ENCODE measurements around the gene ANKS1B.

Gene ANKS1B

GRCh38 chr12:99108924-99109323 lies 875.8 kb downstream of the ANKS1B start:
- no peak for DNase-seq

- no peak for DNase-seq
Observed at GRCh38 chr12:99099786-99100185, 885.0 kb downstream of the ANKS1B start.

- DNase-seq = no peak
Observed at GRCh38 chr12:99097171-99097570, 887.6 kb downstream of the ANKS1B start.

GRCh38 chr12:99093166-99093565 lies 891.6 kb downstream of the ANKS1B start:
- no peak for DNase-seq

- no peak for DNase-seq
Observed at GRCh38 chr12:99092100-99092851, 892.5 kb downstream of the ANKS1B start.

GRCh38 chr12:99087278-99087677 lies 897.5 kb downstream of the ANKS1B start:
- no peak for DNase-seq

GRCh38 chr12:99079811-99080210 lies 904.9 kb downstream of the ANKS1B start:
- no peak for DNase-seq

GRCh38 chr12:99068993-99069747 lies 915.6 kb downstream of the ANKS1B start:
- DNase-seq = peak; percentile 62

DNA sequence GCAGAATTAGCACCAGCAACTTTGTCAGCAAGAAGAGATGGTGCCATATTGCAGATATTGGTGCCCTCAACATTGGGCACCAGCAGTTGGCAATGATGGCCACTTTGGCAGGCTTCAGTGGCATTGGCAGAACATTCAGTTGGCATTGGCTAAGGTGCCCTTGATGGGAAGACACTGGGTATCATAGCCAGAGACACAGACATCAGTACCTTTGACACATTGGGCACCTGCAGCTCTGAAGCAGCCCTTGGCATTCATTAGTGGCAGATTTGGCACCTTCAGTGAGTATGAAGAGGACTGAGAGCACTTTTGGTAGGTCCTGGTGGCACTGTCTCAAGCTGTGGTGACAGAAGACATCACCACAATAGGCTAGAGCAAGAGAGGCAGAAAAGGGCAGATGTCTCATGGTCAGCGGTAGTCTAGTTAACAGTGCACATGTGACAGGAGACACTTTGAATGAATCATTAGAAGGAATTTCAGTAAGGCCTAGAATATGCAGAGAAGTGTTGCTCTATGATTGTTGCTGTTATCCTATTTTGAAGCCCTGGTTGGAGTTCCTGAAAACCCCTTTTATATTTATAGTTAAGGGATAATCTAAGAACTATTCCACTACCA lies 917.5 kb downstream of the ANKS1B start:
- DNase-seq = no peak

GRCh38 chr12:99066726-99067125 lies 918.0 kb downstream of the ANKS1B start:
- no peak for DNase-seq

- DNase-seq = no peak
Observed at GRCh38 chr12:99063182-99063581, 921.6 kb downstream of the ANKS1B start.

GRCh38 chr12:99059824-99060511 lies 924.8 kb downstream of the ANKS1B start:
- peak; percentile 97 for DNase-seq

DNA sequence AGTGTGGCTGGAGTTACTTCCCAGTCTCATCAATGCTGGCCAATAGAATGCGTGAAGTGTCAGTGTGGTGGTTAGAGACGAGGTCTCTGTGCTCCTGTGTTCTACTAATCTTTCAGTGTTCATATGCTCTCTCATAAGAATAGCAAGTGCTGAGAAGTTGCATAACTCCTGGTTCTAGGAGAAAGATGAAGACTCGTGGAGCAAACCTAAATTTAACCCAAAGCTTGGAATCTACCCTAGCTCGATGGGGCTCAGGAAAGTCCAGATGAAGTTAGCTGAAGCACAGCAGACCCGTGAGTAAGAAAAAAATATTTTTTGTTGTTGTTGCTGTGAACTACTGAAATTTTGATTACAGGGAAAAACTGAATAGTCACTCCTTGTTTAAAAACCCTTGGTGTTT lies 927.1 kb downstream of the ANKS1B start:
- no peak for DNase-seq

DNA sequence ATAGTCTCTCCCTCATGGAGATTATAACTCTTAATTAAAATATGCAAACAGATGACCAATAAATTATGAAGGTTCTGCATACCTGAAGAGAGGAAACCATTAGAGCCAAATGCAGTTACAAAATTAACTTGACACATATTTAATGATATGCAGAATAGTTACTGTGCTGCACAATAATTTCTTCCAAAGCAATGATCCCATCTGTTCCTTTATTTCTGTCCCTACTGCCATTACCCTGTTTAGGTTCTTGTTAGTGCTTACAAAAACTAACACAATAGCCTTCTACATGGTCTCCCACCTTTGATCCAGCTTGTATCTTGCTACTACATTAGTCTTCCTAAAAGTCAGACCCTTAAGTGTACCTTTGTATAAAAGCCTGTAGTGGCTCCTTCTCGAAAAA lies 928.5 kb downstream of the ANKS1B start:
- no peak for DNase-seq

GRCh38 chr12:99055299-99055698 lies 929.4 kb downstream of the ANKS1B start:
- no peak for DNase-seq

- DNase-seq = no peak
Observed at GRCh38 chr12:99054601-99055128, 930.1 kb downstream of the ANKS1B start.

DNA sequence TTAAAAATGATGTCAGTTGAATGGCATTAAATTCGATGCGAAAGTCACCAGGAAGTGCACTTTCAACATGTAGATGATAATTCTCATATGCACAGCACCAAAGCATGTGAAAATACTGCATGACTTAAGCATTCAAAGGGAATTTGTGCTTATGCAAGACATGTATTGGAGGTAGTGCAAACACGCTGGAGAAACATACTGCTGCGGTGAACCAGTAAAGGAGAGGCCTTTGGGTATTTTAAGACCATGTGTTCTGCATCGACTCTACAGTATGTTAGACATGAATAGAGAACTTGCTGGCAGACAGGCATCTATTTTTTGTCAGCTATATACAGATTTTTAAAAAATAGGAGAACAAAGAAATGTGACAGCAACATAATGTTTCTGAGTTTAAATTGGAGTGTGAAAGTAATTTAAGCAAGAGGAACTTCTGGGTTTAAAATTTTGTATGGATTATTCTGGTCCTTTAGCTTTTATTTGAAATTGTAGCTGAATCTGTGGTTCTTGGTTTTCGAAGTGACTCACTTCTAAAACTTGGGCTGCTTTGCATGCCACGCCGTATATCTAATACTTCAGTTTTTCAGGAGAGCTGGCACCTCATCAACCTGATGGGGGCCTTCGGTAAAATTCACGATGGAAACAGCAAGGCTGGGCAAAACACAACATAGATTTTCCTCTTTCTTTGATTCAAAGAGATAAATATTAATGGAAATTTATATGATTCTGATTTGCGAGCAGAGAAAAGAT lies 930.9 kb downstream of the ANKS1B start:
- no peak for DNase-seq

GRCh38 chr12:99049774-99050173 lies 935.0 kb downstream of the ANKS1B start:
- no peak for DNase-seq

GRCh38 chr12:99045158-99045557 lies 939.6 kb downstream of the ANKS1B start:
- DNase-seq = no peak

- DNase-seq = peak; percentile 84
Observed at GRCh38 chr12:99043319-99043914, 941.3 kb downstream of the ANKS1B start.

DNA sequence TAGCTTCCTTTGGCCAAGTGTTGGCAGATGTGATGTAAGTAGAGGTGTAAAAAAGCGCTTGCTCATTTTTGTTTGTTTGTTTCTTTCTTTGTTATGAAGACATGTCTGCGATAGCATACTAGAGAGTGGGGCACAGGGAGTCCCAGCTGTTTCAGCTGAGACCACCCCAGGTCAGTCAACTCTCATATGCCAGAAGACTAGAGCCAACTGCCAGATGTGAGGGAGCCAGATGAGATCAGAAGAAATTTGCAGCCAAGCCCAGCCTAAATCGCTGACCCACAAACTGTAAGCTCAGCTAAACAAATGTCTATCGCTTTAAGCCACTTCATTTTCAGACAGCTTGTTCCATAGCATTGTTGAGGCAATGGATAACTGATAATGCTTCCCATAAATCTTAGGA lies 942.5 kb downstream of the ANKS1B start:
- no peak for DNase-seq

Data from islet precursor cell (in vitro differentiated cells).